HG02943 (cell line): ENCODE data around the gene H6PD.

Source experiments
- ATAC-seq: cut with Tn5 transposase; IDR thresholded peaks from one replicate; pipeline ENCODE4 v1.9.1; 2021; ENCODE audit warnings: mild to moderate bottlenecking, low read depth, moderate library complexity; ENCODE audit not compliant: unreplicated experiment

Gene H6PD

GRCh38 chr1:9314111-9314510, 79.5 kb downstream of the H6PD start:
- no peak for ATAC-seq

DNA sequence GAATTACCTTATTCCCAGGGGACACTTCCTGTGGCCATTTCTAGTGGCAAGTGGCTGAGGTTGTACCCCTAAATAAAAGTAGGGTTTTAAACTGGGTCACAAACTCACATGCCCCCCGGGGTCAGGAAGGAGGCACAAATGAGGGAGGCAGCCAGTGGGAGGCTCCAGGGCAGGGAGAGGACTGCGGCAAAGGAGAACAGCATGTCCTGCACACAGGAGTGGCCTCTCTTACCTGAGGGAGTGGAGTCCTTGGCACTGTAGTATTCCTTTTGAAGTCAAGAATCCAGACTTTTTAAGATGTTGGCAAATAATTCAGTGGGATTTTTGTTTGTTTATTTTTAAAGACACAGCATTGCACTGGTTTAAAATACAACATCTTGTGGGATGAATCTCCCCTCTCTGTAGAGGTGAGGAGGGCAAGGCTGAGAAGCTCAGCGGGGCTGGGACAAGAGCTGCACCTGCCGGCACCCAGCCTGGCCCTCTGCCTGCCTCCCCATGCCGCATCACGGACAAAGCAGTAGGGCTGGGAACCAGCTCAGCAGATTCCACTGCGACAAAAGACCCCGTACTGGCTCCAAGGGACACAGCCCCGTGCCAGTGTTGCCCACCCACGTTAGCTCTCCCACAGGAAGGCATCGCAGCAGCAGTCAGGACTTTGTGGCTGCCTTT, 80.3 kb downstream of the H6PD start:
- ATAC-seq, result no peak

- ATAC-seq, result no peak
Measured at GRCh38 chr1:9315411-9316079, 81.0 kb downstream of the H6PD start.

GRCh38 chr1:9316080-9316444, 81.5 kb downstream of the H6PD start:
- ATAC-seq, result no peak

DNA sequence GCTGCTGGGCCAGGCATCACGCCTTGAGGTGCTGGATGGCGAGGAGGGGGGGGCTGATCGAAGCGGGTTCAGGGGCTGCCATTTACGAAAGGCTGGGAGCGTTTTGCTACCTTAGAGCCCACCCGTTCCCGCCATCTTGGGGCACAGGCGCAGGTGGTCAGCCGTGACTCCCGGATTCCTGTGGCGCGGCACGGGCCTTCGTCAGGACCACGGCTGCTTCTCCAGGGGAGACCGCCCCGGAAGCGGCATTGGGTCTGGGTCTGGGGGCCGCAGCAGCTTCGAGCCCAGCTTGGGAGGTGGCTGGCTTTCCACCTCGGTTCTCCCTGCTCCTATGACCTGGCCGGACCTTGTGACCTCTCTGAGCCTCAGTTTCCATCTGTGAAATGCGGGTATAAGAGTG, 81.9 kb downstream of the H6PD start:
- no peak for ATAC-seq

GRCh38 chr1:9317072-9317471, 82.5 kb downstream of the H6PD start:
- no peak for ATAC-seq

DNA sequence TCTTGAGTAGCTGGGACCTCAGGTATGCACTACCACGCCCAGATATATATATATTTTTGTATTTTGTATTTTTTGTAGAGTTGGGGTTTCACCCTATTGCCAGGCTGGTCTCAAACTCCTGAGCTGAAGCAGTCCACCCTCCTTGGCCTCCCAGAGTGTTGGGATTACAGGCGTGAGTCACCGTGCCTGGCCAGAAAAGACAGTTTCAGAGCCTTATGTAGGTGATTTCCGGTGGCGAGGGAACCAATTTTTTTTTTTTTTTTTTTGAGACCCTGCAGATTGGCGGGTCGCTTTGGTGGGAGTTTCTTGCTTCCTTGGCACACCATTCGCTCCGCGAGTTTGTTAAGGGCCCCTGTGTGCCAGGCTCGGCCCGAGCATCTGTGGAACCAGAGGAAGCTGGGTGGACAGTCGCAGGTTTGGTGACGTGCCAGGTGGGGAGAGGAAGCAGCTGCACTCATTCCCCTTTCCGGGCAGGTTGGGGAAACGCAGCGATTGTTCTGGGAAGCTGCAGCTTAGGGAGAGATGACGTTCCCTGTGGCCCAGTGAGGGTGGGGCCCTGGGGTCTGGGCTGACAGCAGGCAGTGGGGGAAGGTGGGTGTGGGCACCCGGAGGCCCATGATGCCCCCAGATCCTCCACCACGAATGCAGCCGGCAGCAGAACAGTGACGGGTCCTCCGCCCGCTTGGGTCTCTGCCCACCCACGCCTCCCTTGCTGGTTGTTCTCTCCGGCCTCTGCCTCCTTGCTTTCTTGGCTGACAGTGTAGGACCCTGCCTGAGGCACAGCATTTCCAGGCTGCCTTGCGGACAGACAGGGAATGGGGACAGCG, 83.2 kb downstream of the H6PD start:
- ATAC-seq, result no peak

- ATAC-seq, result no peak
Measured at GRCh38 chr1:9319208-9319788, 84.7 kb downstream of the H6PD start.

DNA sequence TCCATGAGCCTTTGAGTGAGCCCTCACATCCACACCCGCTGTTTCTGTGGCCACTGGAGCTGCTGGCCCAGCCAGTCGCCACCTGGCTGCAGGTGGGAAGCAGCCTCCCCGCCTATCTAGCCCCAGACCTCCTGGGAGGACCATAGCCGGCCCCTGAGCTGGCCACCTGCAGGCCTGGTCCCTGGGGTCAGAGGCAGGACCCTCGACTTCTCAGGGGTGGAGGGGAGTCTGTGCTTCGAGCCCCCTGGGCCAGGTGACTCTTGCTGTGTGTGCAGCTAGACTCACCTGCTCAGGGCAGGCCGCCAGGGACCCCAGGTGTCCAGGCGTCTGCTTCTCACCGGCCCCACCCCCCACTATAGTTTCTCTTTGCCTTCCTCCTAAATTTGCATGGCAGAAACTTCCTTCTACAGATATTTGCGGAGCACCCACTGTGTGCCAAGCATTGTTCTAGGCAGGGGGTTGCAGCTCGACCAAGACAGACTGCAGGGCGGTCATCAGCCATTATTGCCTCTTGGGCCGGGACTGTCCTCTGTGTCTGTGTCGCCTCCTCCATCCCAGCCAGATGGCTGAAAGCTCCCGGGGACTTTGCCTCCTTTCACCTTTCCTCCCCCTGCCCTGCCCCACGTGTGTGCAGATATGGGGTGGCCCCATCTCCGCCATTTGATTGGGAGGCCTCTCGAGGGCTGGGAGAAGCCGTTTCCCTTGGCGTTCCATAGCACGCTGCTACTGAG, 85.4 kb downstream of the H6PD start:
- no peak for ATAC-seq
